ENCODE results near the gene LYPD5.

The LYPD5 gene

GRCh38 chr19:43749898-43750297, 52.3 kb downstream of the LYPD5 start:
- DNase-seq, result no peak

GRCh38 chr19:43749152-43749551, 53.1 kb downstream of the LYPD5 start:
- no peak for DNase-seq

- DNase-seq, result no peak
These were observed 53.6 kb downstream of the LYPD5 start for GRCh38 chr19:43748685-43749084.

- no peak for DNase-seq
These were observed 54.0 kb downstream of the LYPD5 start for GRCh38 chr19:43748205-43748594.

- peak; percentile 45 for DNase-seq
These were observed 54.6 kb downstream of the LYPD5 start for GRCh38 chr19:43747557-43748204.

Measured in CD4-positive, alpha-beta T cell treated with Interleukin-17A for 1 hour (primary cell).